Stimulated activated CD8-positive, alpha-beta memory T cell treated with anti-CD3 and anti-CD28 coated beads, Interleukin-15, amount 100 ng/mL, for 48 hours (primary cell): ENCODE measurements around the gene ZNF345.

Source experiments
- DNase-seq, 2 donors: peaks; one replicate each; pipeline ENCODE4 v3.0.0-alpha.2; 2020; ENCODE audit warnings: low read depth in 2 of 2

The ZNF345 gene

GRCh38 chr19:36916991-36917390 is 66.3 kb downstream of the ZNF345 start:
- DNase-seq = no peak

- no peak for DNase-seq
Measured at GRCh38 chr19:36918090-36918489, 67.4 kb downstream of the ZNF345 start.
